C4-2B (cell line): ENCODE measurements around the gene CALCB.

Source experiments
- ZFX ChIP-seq: fragments of 450-650 bp; IDR thresholded peaks from 2 replicates; pipeline ENCODE4 v1.6.1; 2017
- TF ChIP-seq, protein P1 (sequence below): fragments of 450-650 bp; conservative IDR thresholded peaks from 2 replicates; pipeline ENCODE4 v1.5.1; 2017; ENCODE audit warnings: mild to moderate bottlenecking

DNA sequence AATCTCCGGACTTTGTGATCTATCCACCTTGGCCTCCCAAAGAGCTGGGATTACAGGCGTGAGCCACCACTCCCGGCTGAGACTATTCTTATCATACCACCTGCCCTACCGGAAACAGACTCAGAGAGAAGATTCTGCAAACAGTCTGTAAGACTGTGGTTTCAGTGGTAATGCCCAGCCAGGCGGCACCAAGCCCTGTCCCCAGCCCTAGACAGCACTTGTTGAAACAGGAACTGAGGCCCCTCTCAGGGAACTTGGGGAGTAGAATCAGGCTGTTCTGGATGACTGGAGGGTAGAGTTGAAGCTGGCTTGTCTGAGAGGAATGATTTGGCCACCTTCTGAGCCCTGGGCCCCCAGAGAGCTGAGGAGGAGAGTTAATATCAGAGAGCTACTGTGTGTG lies 40.0 kb downstream of the CALCB start:
- TF ChIP-seq, protein P1, sequence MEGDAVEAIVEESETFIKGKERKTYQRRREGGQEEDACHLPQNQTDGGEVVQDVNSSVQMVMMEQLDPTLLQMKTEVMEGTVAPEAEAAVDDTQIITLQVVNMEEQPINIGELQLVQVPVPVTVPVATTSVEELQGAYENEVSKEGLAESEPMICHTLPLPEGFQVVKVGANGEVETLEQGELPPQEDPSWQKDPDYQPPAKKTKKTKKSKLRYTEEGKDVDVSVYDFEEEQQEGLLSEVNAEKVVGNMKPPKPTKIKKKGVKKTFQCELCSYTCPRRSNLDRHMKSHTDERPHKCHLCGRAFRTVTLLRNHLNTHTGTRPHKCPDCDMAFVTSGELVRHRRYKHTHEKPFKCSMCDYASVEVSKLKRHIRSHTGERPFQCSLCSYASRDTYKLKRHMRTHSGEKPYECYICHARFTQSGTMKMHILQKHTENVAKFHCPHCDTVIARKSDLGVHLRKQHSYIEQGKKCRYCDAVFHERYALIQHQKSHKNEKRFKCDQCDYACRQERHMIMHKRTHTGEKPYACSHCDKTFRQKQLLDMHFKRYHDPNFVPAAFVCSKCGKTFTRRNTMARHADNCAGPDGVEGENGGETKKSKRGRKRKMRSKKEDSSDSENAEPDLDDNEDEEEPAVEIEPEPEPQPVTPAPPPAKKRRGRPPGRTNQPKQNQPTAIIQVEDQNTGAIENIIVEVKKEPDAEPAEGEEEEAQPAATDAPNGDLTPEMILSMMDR = no peak
- no peak for TF ChIP-seq ZFX
